Right lobe of liver (tissue), 4 donors: ENCODE data around the gene ALDOC.

Experiments used
- POLR2A ChIP-seq: fragments of 450-650 bp; IDR thresholded peaks from one replicate; pipeline ENCODE4 v1.6.1; 2017; ENCODE audit warnings: antibody characterized with exemption, mild to moderate bottlenecking
- TF ChIP-seq, protein P1 (sequence below), 4 donors: fragments of 200-600 bp in 3 of 4; fragments of 450-650 bp in 1 of 4; IDR thresholded peaks; one replicate each; pipeline versions ENCODE4 v1.5.1 to v1.8.0; 2016 to 2022; ENCODE audit warnings: antibody characterized with exemption in 4 of 4, mild to moderate bottlenecking in 2 of 4
- donor health status: DM: no; HTN: no; CAD: no.
- donor health status: DM: no; HTN: no; CAD: no.
- donor health status: DM: no; HTN: yes; CAD: no.

DNA sequence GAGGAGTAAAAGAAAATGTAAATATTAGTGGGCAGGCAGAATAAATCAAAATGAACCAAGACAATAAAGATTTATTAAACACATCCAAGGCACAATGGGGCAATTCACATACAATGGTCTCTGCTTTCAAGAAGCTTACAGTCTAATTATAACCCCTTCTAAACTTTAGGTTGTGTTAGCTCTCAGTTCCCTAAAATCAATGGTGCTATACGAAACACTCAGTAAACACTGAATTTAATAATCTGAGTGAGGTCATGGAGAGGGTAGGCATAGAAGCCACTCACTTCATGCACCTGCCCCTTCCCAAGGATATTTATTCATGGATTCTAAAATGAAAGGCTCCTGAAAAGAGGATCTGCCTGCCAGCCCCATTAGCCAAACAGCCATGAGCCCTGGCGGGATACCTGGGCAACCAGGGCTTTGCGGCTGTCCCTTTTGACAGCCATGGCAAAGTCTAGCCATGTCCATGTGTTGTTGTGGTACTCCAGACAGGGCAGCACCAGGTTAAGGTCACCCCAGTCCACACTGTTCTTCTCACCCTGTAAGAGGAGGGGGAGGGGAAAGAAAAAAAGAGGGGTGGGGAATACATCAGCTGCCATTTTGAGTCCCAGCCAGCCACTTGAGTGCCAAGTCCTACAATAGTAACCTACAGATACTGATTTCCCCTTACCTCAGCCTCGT lies 38.7 kb upstream of the ALDOC start:
- TF ChIP-seq, protein P1, sequence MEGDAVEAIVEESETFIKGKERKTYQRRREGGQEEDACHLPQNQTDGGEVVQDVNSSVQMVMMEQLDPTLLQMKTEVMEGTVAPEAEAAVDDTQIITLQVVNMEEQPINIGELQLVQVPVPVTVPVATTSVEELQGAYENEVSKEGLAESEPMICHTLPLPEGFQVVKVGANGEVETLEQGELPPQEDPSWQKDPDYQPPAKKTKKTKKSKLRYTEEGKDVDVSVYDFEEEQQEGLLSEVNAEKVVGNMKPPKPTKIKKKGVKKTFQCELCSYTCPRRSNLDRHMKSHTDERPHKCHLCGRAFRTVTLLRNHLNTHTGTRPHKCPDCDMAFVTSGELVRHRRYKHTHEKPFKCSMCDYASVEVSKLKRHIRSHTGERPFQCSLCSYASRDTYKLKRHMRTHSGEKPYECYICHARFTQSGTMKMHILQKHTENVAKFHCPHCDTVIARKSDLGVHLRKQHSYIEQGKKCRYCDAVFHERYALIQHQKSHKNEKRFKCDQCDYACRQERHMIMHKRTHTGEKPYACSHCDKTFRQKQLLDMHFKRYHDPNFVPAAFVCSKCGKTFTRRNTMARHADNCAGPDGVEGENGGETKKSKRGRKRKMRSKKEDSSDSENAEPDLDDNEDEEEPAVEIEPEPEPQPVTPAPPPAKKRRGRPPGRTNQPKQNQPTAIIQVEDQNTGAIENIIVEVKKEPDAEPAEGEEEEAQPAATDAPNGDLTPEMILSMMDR (IDR thresholded peaks at IDR 0.05): no peak
- no peak for TF ChIP-seq POLR2A
